Gastrocnemius medialis (tissue), 4 donors: ENCODE results near the gene SLX9. TPM values are rescaled to one million over a fixed set of nuclear protein-coding genes. Genes with fewer than 3 reads are reported as not detected.

Experiments used
- ATAC-seq, 2 donors: fragments of 150-250 bp; one replicate each; pipeline ENCODE4 v1.9.1; 2016
- DNase-seq, 2 donors: peaks; one replicate each; pipeline ENCODE4 v3.0.0-alpha.2; 2019
- H3K27ac ChIP-seq, 4 donors: fragments of 200-600 bp; sonication (generic); 1 replicate in 1 of 4; 2 replicates in 3 of 4; pipeline ENCODE4 v1.5.1; 2016 to 2018; ENCODE audit warnings: mild to moderate bottlenecking in 2 of 4, moderate library complexity in 1 of 4
- H3K27me3 ChIP-seq, 3 donors: fragments of 200-600 bp; sonication (generic) in 2 of 3; 1 replicate in 1 of 3; 2 replicates in 2 of 3; pipeline versions ENCODE4 v1.5.1 to v1.6.0; 2016 to 2019; ENCODE audit warnings: mild to moderate bottlenecking in 1 of 3, moderate library complexity in 1 of 3
- H3K36me3 ChIP-seq, 2 donors: fragments of 200-600 bp; sonication (generic) in 1 of 2; one replicate each; pipeline ENCODE4 v1.5.1; 2017 to 2018
- H3K4me1 ChIP-seq, 2 donors: fragments of 200-600 bp; sonication (generic) in 1 of 2; one replicate each; pipeline ENCODE4 v1.5.1; 2016 to 2017; ENCODE audit warnings: mild to moderate bottlenecking in 2 of 2
- H3K4me3 ChIP-seq, 4 donors: fragments of 200-600 bp; sonication (generic) in 3 of 4; 1 replicate in 1 of 4; 2 replicates in 3 of 4; pipeline ENCODE4 v1.5.1; 2016 to 2019; ENCODE audit warnings: mild to moderate bottlenecking in 2 of 4
- H3K9me3 ChIP-seq, 3 donors: fragments of 200-600 bp; sonication (generic) in 2 of 3; 1 replicate in 1 of 3; 2 replicates in 2 of 3; pipeline ENCODE4 v1.5.1; 2016 to 2019
- POLR2A ChIP-seq, 2 donors: fragments of 450-650 bp; IDR thresholded peaks; one replicate each; pipeline ENCODE4 v1.6.1; 2017; ENCODE audit warnings: antibody characterized with exemption in 2 of 2, mild to moderate bottlenecking in 2 of 2, moderate library complexity in 2 of 2
- in situ Hi-C, 4 donors: fragments of 200-750 bp; cut with MboI; loops; one replicate each; pipeline versions ENCODE4 v1.15.0 to v1.8.0; 2017; ENCODE audit warnings: low sequenced_read_pairs in 4 of 4
- intact Hi-C: fragments of 100-400 bp; cut with DNase I; formaldehyde crosslinking; loops from one replicate; pipeline ENCODE4 v1.15.1; 2023; ENCODE audit warnings: low total_unique reads
- total RNA-seq, 4 donors: library from RNA; depleted of rRNA; stranded (reverse); fragments of >200 nt; gene quantifications; one replicate each; pipeline versions ENCODE4 v1.1.0 to v1.2.3, GENCODE V29; 2016
- TF ChIP-seq, protein P1 (sequence below), 5 experiments: fragments of 450-650 bp in 3 of 5; fragments of 200-600 bp in 2 of 5; sonication (generic) in 2 of 5; IDR thresholded peaks in 4 of 5; conservative IDR thresholded peaks in 1 of 5; 1 replicate in 4 of 5; 2 replicates in 1 of 5; pipeline ENCODE4 v1.5.1; 2016 to 2019; ENCODE audit warnings: antibody characterized with exemption in 5 of 5, mild to moderate bottlenecking in 3 of 5, moderate library complexity in 3 of 5

Gene SLX9
- total RNA-seq, 4 donors from 2014 or later: 23.7 to 37.6 (median 25.8) TPM

DNA sequence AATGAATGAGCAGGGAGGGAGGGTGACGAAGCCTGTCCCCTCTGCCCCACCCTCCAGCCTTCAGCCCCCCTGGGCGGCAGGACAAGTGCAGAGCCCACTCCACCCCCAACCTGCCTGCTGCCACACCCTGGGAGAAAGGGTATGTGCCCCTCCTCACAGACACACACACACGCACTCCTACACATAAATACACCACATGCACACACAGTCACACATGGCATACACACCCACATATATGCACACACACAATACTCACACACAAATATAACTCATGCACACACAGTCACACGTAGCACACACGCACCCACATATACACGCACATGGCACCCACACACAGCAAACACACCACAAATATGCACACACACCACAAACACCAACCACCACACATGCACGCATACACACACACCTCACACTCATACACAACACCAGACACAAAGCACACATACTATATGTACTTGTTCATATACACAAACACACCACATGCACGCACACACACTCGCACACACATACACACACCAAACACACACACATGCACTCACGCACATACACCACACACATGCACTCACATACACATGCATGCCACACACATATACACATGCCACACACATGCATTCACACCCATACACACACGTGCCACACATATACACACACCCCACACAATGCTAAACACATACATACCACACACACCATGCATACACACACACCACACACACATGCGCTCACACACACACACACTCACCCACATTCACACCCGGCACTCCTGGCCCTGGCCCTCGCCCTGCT is 35.5 kb upstream of the SLX9 start:
- Histone ChIP-seq H3K27me3 (peaks cover 0 to 2% (median 0%) of the 10 kb centered on the region in 3 donors), H3K27ac (no peak overlapping the region), H3K4me1 (no peaks in the 10 kb centered on the region), H3K9me3 (no peaks in the 10 kb centered on the region), H3K4me3 (no peak overlapping the region), H3K36me3 (no peaks in the 10 kb centered on the region)
- DNase-seq (no peak), ATAC-seq (no peak)
- in situ Hi-C loops: no loop called here
- TF ChIP-seq, protein P1, sequence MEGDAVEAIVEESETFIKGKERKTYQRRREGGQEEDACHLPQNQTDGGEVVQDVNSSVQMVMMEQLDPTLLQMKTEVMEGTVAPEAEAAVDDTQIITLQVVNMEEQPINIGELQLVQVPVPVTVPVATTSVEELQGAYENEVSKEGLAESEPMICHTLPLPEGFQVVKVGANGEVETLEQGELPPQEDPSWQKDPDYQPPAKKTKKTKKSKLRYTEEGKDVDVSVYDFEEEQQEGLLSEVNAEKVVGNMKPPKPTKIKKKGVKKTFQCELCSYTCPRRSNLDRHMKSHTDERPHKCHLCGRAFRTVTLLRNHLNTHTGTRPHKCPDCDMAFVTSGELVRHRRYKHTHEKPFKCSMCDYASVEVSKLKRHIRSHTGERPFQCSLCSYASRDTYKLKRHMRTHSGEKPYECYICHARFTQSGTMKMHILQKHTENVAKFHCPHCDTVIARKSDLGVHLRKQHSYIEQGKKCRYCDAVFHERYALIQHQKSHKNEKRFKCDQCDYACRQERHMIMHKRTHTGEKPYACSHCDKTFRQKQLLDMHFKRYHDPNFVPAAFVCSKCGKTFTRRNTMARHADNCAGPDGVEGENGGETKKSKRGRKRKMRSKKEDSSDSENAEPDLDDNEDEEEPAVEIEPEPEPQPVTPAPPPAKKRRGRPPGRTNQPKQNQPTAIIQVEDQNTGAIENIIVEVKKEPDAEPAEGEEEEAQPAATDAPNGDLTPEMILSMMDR (IDR thresholded peaks at IDR 0.05 in 4 of 5, conservative IDR thresholded peaks at IDR 0.05 in 1 of 5): no peak
- no peak for TF ChIP-seq POLR2A (IDR thresholded peaks at IDR 0.05)
- intact Hi-C loops: no loop called here

DNA sequence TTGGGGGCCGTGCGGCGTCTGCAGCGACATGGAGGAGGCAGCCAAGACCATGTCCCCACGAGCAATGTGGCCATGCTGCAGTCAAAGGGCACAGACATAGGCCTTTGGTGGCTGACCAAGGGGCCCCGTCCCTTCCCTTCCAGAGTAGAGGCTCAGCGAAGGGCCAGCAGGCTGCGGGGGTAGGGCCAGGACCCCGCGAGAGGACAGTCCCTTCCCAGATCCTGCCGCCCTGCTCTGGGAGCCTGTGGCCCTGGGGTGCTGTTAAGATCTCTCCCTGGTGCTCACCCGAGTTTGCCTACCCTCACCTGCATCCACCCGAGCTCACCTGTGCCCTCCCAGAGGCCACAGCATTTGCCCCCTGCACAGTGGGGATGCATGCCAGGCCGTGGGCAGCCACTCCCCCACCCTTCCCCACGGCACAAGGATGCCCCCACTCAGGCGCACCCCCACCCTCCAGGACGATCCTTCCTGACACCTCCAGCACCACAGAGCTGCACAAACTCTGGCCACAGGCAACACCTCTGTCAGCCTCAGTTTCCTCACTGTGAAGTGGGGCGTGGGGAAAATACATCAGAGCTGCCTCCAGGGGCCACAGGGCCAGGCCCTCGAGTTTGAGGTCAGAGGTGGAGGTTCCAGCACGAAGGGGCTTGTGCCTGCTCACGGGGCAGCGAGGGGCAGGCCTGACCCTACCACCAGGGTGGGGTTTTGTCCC is 34.7 kb upstream of the SLX9 start:
- H3K36me3 ChIP-seq: no peaks in the 10 kb centered on the region
- DNase-seq (no peak), ATAC-seq (no peak)
- intact Hi-C loops (no loop called here), in situ Hi-C loops (no loop called here)
- TF ChIP-seq, protein P1 (IDR thresholded peaks at IDR 0.05 in 4 of 5, conservative IDR thresholded peaks at IDR 0.05 in 1 of 5): no peak
- TF ChIP-seq POLR2A (IDR thresholded peaks at IDR 0.05): no peak
- no peaks in the 10 kb centered on the region for H3K9me3 ChIP-seq
- H3K4me1 ChIP-seq: no peaks in the 10 kb centered on the region
- H3K27me3 ChIP-seq: peaks cover 0 to 2% (median 0%) of the 10 kb centered on the region in 3 donors
- H3K27ac ChIP-seq: no peak overlapping the region
- no peak overlapping the region for H3K4me3 ChIP-seq

DNA sequence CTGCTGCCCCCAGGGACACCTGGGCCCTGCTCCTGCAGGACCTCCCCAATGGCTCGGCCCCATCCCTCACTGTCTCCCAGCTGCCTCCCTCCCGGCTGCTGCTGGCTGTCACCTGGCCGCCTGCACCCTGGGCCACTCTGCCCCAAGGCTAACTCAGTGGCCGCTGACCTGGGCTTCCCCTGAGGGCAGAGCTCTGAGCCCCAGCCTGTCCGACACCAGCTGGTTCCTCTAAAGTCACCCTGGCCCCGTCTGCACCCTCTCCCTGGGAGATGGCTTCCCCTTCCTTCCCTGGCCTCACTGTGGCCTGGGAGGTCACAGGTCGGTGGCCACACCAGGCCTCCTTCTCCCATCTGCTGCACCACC is 34.1 kb upstream of the SLX9 start:
- Histone ChIP-seq H3K4me1 (peaks cover under 1 to 4% of the 10 kb centered on the region in 2 donors), H3K4me3 (no peak overlapping the region), H3K36me3 (no peaks in the 10 kb centered on the region), H3K27me3 (peaks cover 0 to 2% (median 0%) of the 10 kb centered on the region in 3 donors), H3K9me3 (no peaks in the 10 kb centered on the region), H3K27ac (no peak overlapping the region)
- in situ Hi-C loops: no loop called here
- intact Hi-C loops: no loop called here
- ATAC-seq (no peak), DNase-seq (no peak)
- TF ChIP-seq POLR2A (IDR thresholded peaks at IDR 0.05): no peak
- TF ChIP-seq, protein P1 (IDR thresholded peaks at IDR 0.05 in 4 of 5, conservative IDR thresholded peaks at IDR 0.05 in 1 of 5): no peak

DNA sequence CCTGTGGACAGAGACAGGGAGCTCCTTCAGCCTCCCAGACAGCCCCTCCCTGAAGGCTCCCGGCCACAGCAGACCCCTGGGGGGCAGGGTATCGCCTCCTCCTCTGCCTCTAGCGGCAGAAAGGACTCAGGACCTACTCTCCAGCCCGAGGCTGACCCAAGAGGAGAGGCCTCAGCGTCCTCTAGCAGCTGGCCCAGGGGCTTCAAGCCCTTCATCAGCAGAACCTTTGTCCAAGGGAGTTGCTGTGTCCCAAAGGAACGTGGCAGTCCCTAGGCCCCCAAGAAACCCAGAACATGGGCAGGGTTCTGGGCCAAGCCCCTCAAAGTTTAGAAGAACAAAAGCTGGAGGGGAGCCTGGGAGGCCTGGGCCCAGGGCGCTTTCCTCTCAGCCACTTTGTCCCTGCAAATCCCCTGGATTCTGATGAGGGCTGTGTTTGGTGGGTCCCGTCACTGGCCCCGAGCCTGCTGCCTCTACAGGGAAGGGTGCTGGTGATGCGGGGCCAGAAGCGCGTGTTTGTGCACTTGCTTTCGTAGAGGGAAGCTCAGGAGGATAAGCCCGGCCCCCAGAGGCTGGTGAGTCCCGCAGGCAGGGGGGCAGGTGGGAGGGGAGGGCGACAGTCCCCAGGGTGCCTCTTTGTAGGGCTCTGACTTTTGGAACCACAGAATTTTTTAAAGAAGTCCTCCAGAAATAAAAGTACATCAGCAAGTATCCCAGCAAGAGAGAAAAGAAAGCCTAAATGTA is 32.4 kb upstream of the SLX9 start:
- Histone ChIP-seq H3K27me3 (peaks cover 0 to 2% (median 0%) of the 10 kb centered on the region in 3 donors), H3K27ac (no peak overlapping the region), H3K36me3 (no peaks in the 10 kb centered on the region), H3K9me3 (no peaks in the 10 kb centered on the region), H3K4me3 (no peak overlapping the region), H3K4me1 (peaks cover 8 to 11% of the 10 kb centered on the region in 2 donors)
- ATAC-seq (no peak), DNase-seq (no peak)
- intact Hi-C loops (no loop called here), in situ Hi-C loops (no loop called here)
- TF ChIP-seq POLR2A (IDR thresholded peaks at IDR 0.05): no peak
- TF ChIP-seq, protein P1 (IDR thresholded peaks at IDR 0.05 in 4 of 5, conservative IDR thresholded peaks at IDR 0.05 in 1 of 5): no peak
